GM13977 (cell line): Measurements from ENCODE around the gene KIF5C.
A peak's percentile ranks its signal among the peaks of the same experiment; 100 is the strongest.

ENCODE experiments used
- DNase-seq: peaks from one replicate; pipeline ENCODE4 v3.0.0; 2012; ENCODE audit warnings: low spot score
- CTCF ChIP-seq: IDR thresholded peaks from 2 replicates; pipeline ENCODE4 v1.5.1; 2012; ENCODE audit warnings: mild to moderate bottlenecking, control low read depth; ENCODE audit not compliant: insufficient read depth; ENCODE audit errors: extremely low read depth, missing control alignments
- in situ Hi-C: fragments of 300-500 bp; cut with MboI; formaldehyde crosslinking; loops from one replicate; pipeline ENCODE4 v1.12.0; 2022; ENCODE audit warnings: low sequenced_read_pairs, low pct_unique_long_range_greater_than_20kb, mixed read lengths, inconsistent platforms; ENCODE audit not compliant: unreplicated experiment

The KIF5C gene

GRCh38 chr2:149015501-149015900 is 140.5 kb downstream of the KIF5C start:
- TF ChIP-seq CTCF: no peak
- no peak for DNase-seq
- in situ Hi-C loops: no loop called here

GRCh38 chr2:149015926-149016563 is 141.0 kb downstream of the KIF5C start:
- no peak for TF ChIP-seq CTCF
- DNase-seq: no peak
- in situ Hi-C loops: no loop called here

- in situ Hi-C loops: no loop called here
- peak; percentile 84 for TF ChIP-seq CTCF
- peak; percentile 77 for DNase-seq
Measured at GRCh38 chr2:149017116-149017985, 142.3 kb downstream of the KIF5C start.

GRCh38 chr2:149018981-149019380 is 144.0 kb downstream of the KIF5C start:
- in situ Hi-C loops: no loop called here
- no peak for DNase-seq

GRCh38 chr2:149019768-149020167 is 144.7 kb downstream of the KIF5C start:
- in situ Hi-C loops: loop anchor here (10.0 kb wide), 1 partner anchor 545 kb away; no protein-coding TSS in a partner anchor
- DNase-seq: no peak

More at GRCh38 chr2:149018981-149019380, 144.0 kb downstream of the KIF5C start:
- no peak for TF ChIP-seq CTCF

More at GRCh38 chr2:149019768-149020167, 144.7 kb downstream of the KIF5C start:
- no peak for TF ChIP-seq CTCF
